Stomach (tissue), 4 donors: ENCODE results near the gene RPL22.

Source experiments
- CTCF ChIP-seq, 7 experiments: fragments of 450-650 bp in 4 of 7; fragments of 200-600 bp in 3 of 7; sonication (generic) in 3 of 7; IDR thresholded peaks; one replicate each; pipeline ENCODE4 v1.5.1; 2016 to 2019; ENCODE audit warnings: antibody characterized with exemption in 7 of 7, control low read depth in 2 of 7, mild to moderate bottlenecking in 1 of 7
- POLR2AphosphoS5 ChIP-seq, 3 donors: sonication (generic); formaldehyde crosslinking; IDR thresholded peaks; one replicate each; pipeline ENCODE4 v1.6.1; 2016; ENCODE audit warnings: antibody characterized with exemption in 3 of 3

DNA sequence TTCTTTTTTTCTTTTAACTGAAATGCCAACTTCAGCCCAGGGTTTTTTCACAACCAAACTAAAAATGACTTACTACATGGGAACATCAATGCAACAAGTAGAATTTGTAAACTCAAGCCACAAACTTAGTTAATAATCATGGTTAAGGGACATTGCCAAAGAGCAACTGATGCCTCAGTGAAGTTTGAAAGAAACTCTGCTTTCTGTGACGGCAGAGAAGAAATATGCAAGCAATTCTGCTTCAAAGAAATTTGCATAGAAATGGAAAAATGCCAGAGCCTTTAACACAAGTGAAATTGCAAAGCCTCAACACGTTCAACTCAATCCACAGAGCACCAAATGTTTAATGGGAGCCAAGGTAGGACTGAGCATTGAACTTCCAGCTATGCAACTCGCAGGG is 14.2 kb downstream of the RPL22 start:
- TF ChIP-seq CTCF (IDR thresholded peaks at IDR 0.05) (no peak), POLR2AphosphoS5 (IDR thresholded peaks at IDR 0.05) (no peak)
